WTC11 (cell line): ENCODE measurements around the gene ELMO1.

Experiments used
- GABPB1 ChIP-seq: sonication (generic); formaldehyde crosslinking; IDR thresholded peaks from 2 replicates; pipeline ENCODE4 v1.8.1; 2023; ENCODE audit warnings: mild to moderate bottlenecking, missing genetic modification reagents
- SMAD4 ChIP-seq: sonication (generic); formaldehyde crosslinking; IDR thresholded peaks from 2 replicates; pipeline ENCODE4 v1.8.0; 2022; ENCODE audit warnings: mild to moderate bottlenecking, missing genetic modification reagents
- TEAD4 ChIP-seq: sonication (generic); formaldehyde crosslinking; IDR thresholded peaks from 2 replicates; pipeline ENCODE4 v1.8.0; 2022; ENCODE audit warnings: mild to moderate bottlenecking, missing genetic modification reagents

GRCh38 chr7:37311355-37311754 is 137.3 kb downstream of the ELMO1 start:
- no peak for TF ChIP-seq GABPB1
- no peak for TF ChIP-seq SMAD4 (CRISPR knock-in tag)
- TF ChIP-seq TEAD4 (CRISPR knock-in tag): no peak
